K562 (cell line): ENCODE data around the gene NASP. TPM values are rescaled to one million over a fixed set of nuclear protein-coding genes. Genes with fewer than 3 reads are reported as not detected.

ENCODE experiments used
- ATAC-seq: fragments of 200-7000 bp; cut with Tn5 transposase; 3 replicates; pipeline ENCODE4 v1.9.1; 2020; ENCODE audit warnings: moderate library complexity
- BruUV-seq: library from RNA; stranded (reverse); fragments of 400-500 nt; replicated peaks from 2 replicates; lab custom pipeline; 2021; lab: Mats Ljungman, UMichigan
- CTCF ChIA-PET: fragments of 300-600 bp; formaldehyde crosslinking; extraction: SDS; loops from one replicate; lab custom pipeline; 2021; ENCODE audit warnings: low intra/inter-chr PET ratio; lab: Yijun Ruan, JAX
- POLR2A ChIA-PET: fragments of 300-600, 350-650 bp; sonication (Branson Sonifier 250); formaldehyde crosslinking; extraction: SDS; loops from one replicate; lab custom pipeline; 2021; ENCODE audit warnings: antibody characterized with exemption, inconsistent platforms; lab: Yijun Ruan, JAX
- DNase-seq, 4 experiments: peaks; one replicate each; pipeline versions ENCODE4 v3.0.0 to v3.0.0-alpha.2; 2011 to 2018; ENCODE audit warnings: low spot score in 3 of 4, mixed read lengths in 3 of 4; ENCODE audit errors: extremely low read depth in 1 of 4
- FAIRE-seq: peaks from 2 replicates; lab custom pipeline; 2011; peaks lifted over from hg19 to GRCh38; lab: Jason Lieb, UNC
- H2AFZ ChIP-seq: 2 replicates; pipeline ENCODE4 v1.6.0; 2011; ENCODE audit warnings: low read depth, low read length, control low read depth, inconsistent platforms
- H3K27ac ChIP-seq: fragments of 200-600 bp; 3 replicates; pipeline ENCODE4 v1.8.0; 2011; ENCODE audit warnings: low read depth, mild to moderate bottlenecking, control low read depth, inconsistent platforms, low read length, moderate library complexity, mixed read lengths; ENCODE audit errors: extremely low read depth
- H3K27me3 ChIP-seq, 2 experiments: fragments of 300-600 bp in 1 of 2; 2 replicates in 1 of 2; 3 replicates in 1 of 2; pipeline versions ENCODE4 v1.6.0 to v1.8.0; 2011; ENCODE audit warnings: inconsistent platforms in 2 of 2, low read length in 2 of 2, mild to moderate bottlenecking in 1 of 2, mixed read lengths in 1 of 2, moderate library complexity in 1 of 2; ENCODE audit not compliant: control insufficient read depth in 2 of 2, insufficient read depth in 2 of 2
- H3K36me3 ChIP-seq: fragments of 300-600 bp; 3 replicates; pipeline ENCODE4 v1.8.0; 2011; ENCODE audit warnings: mild to moderate bottlenecking, low read length, inconsistent platforms; ENCODE audit not compliant: control insufficient read depth, insufficient read depth
- H3K4me1 ChIP-seq, 2 experiments: fragments of 200-600 bp in 1 of 2; replicated peaks in 1 of 2; 2 replicates in 1 of 2; 3 replicates in 1 of 2; pipeline versions ENCODE4 v1.5.1 to v1.8.0; 2011; ENCODE audit warnings: inconsistent platforms in 2 of 2, low read length in 2 of 2, mild to moderate bottlenecking in 1 of 2, mixed read lengths in 1 of 2, moderate library complexity in 1 of 2; ENCODE audit not compliant: control insufficient read depth in 2 of 2, insufficient read depth in 2 of 2
- H3K4me2 ChIP-seq: 2 replicates; pipeline ENCODE4 v1.6.1; 2011; ENCODE audit warnings: low read length, control low read depth, inconsistent platforms, mixed read lengths; ENCODE audit not compliant: insufficient read depth
- H3K4me3 ChIP-seq: fragments of 200-600 bp; sonication (generic), shearing (Covaris generic); 2 replicates; pipeline ENCODE4 v1.5.1; 2016; ENCODE audit warnings: control low read depth, inconsistent platforms
- H3K79me2 ChIP-seq: fragments of 200-600 bp; 3 replicates; pipeline ENCODE4 v1.8.0; 2011; ENCODE audit warnings: low read length, inconsistent platforms; ENCODE audit not compliant: control insufficient read depth, insufficient read depth
- H3K9ac ChIP-seq, 2 experiments: 2 replicates each; pipeline versions ENCODE4 v1.6.0 to v1.6.1; 2011; ENCODE audit warnings: low read depth in 2 of 2, low read length in 2 of 2, control low read depth in 1 of 2, inconsistent platforms in 1 of 2, mild to moderate bottlenecking in 1 of 2, mixed read lengths in 1 of 2; ENCODE audit not compliant: insufficient read depth in 1 of 2
- H3K9me1 ChIP-seq: one replicate; pipeline ENCODE4 v1.6.0; 2011; ENCODE audit warnings: inconsistent platforms, mild to moderate bottlenecking, low read length, moderate library complexity; ENCODE audit not compliant: control insufficient read depth, insufficient read depth
- H3K9me3 ChIP-seq: replicated peaks from 2 replicates; pipeline ENCODE4 v1.5.1; 2011; ENCODE audit warnings: low read depth, low read length, inconsistent platforms; ENCODE audit not compliant: control insufficient read depth, insufficient read depth
- H4K20me1 ChIP-seq: replicated peaks from 2 replicates; pipeline ENCODE4 v1.6.1; 2011; ENCODE audit warnings: low read length, inconsistent platforms, mixed read lengths; ENCODE audit not compliant: control insufficient read depth, insufficient read depth
- CBX3 ChIP-seq, 2 experiments: IDR thresholded peaks; 1 replicate in 1 of 2; 2 replicates in 1 of 2; pipeline ENCODE4 v1.6.1; 2012; ENCODE audit warnings: inconsistent platforms in 2 of 2, low read length in 2 of 2, borderline replicate concordance in 1 of 2, control low read depth in 1 of 2
- CHD1 ChIP-seq: fragments of 200-600 bp; sonication (generic); IDR thresholded peaks from one replicate; pipeline ENCODE4 v1.6.1; 2012; ENCODE audit warnings: mild to moderate bottlenecking, moderate library complexity, low read length, inconsistent platforms
- ETV1 ChIP-seq: fragments of 450-650 bp; conservative IDR thresholded peaks from 2 replicates; pipeline ENCODE4 v1.6.1; 2016; ENCODE audit warnings: missing genetic modification characterization, control low read depth, low read depth, missing compliant biosample characterization
- GTF2E2 ChIP-seq: fragments of 200-800 bp; sonication (Bioruptor generic); IDR thresholded peaks from 2 replicates; pipeline ENCODE4 v1.6.1; 2016; ENCODE audit warnings: missing genetic modification characterization, missing compliant biosample characterization
- HBP1 ChIP-seq: fragments of 450-650 bp; formaldehyde crosslinking; IDR thresholded peaks from 2 replicates; pipeline ENCODE4 v1.4.0; 2022; ENCODE audit warnings: missing genetic modification characterization
- HOXB6 ChIP-seq: fragments of 250-450 bp; sonication (Bioruptor Pico); IDR thresholded peaks from 2 replicates; pipeline ENCODE4 v1.5.1; 2022; ENCODE audit warnings: mild to moderate bottlenecking, borderline replicate concordance
- IRF2 ChIP-seq: sonication (generic); formaldehyde crosslinking; IDR thresholded peaks from 2 replicates; pipeline ENCODE4 v1.8.1; 2022; ENCODE audit warnings: mild to moderate bottlenecking, missing genetic modification reagents
- JUN ChIP-seq, 2 experiments: sonication (generic) in 1 of 2; formaldehyde crosslinking in 1 of 2; IDR thresholded peaks; 2 replicates each; pipeline versions ENCODE4 v1.6.1 to v1.8.0; 2012 to 2022; ENCODE audit warnings: borderline replicate concordance in 2 of 2, mild to moderate bottlenecking in 2 of 2, improper control_type of control experiment in 1 of 2, low read depth in 1 of 2, low read length in 1 of 2, missing genetic modification reagents in 1 of 2
- JUND ChIP-seq, 2 experiments: IDR thresholded peaks; 2 replicates in 1 of 2; 3 replicates in 1 of 2; pipeline ENCODE4 v1.6.1; 2011; ENCODE audit warnings: borderline replicate concordance in 2 of 2, low read depth in 2 of 2, low read length in 2 of 2, improper control_type of control experiment in 1 of 2, missing biosample characterization in 1 of 2, missing genetic modification characterization in 1 of 2, missing genetic modification reagents in 1 of 2
- MEF2D ChIP-seq: conservative IDR thresholded peaks from 2 replicates; pipeline ENCODE4 v1.6.1; 2016; ENCODE audit warnings: low read depth, missing genetic modification characterization, missing compliant biosample characterization
- MXI1 ChIP-seq: IDR thresholded peaks from 2 replicates; pipeline ENCODE4 v1.6.1; 2011; ENCODE audit warnings: low read depth, mild to moderate bottlenecking, improper control_type of control experiment, low read length
- RNF2 ChIP-seq: sonication (generic); IDR thresholded peaks from 2 replicates; pipeline ENCODE4 v1.6.1; 2016
- SMAD3 ChIP-seq: fragments of 450-650 bp; formaldehyde crosslinking; conservative IDR thresholded peaks from 2 replicates; pipeline ENCODE4 v1.4.0; 2020; ENCODE audit warnings: mild to moderate bottlenecking
- THAP7 ChIP-seq: fragments of 250-450 bp; sonication (Bioruptor Pico); IDR thresholded peaks from 2 replicates; pipeline ENCODE4 v1.5.0; 2021
- U2AF2 ChIP-seq: fragments of 200-400 bp; formaldehyde crosslinking; optimal IDR thresholded peaks from 2 replicates; pipeline ENCODE3; 2017; ENCODE audit warnings: low read depth, mild to moderate bottlenecking, low read length
- ZNF778 ChIP-seq: fragments of 450-650 bp; formaldehyde crosslinking; IDR thresholded peaks from 2 replicates; pipeline ENCODE4 v1.4.0; 2020; ENCODE audit warnings: mild to moderate bottlenecking, moderate library complexity
- ZNF785 ChIP-seq: fragments of 250-450 bp; sonication (Bioruptor Pico); IDR thresholded peaks from 2 replicates; pipeline ENCODE4 v1.4.0; 2020; ENCODE audit warnings: mild to moderate bottlenecking
- WGBS: fragments of 100-300 bp; shearing (Covaris generic); methylation state at CpG from one replicate; pipeline ENCODE4 v1.1.6; 2016; ENCODE audit warnings: low coverage, mixed read lengths; ENCODE audit not compliant: insufficient coverage; ENCODE audit errors: missing lambda C conversion rate; 5-methylcytosine and 5-hydroxymethylcytosine counted together
- in situ Hi-C: fragments of 300-500 bp; cut with MboI; formaldehyde crosslinking; loops from 4 replicates; pipeline ENCODE4 v1.15.0; 2018; ENCODE audit warnings: inconsistent platforms, mixed read lengths
- intact Hi-C: fragments of 100-400 bp; cut with micrococcal nuclease; formaldehyde crosslinking; loops from 2 replicates; pipeline ENCODE4 v1.14.2; 2022
- polyA plus RNA-seq, 8 experiments: library from polyadenylated mRNA; depleted of rRNA in 4 of 8; stranded (reverse) in 5 of 8; unstranded in 3 of 8; fragments of >200 nt; fragmentation: Nextera tagmentation in 2 of 8; fragmentation: Illumina TruSeq in 1 of 8; extraction: Ambion mirVana in 2 of 8; extraction: Trizol in 1 of 8; gene quantifications; 2 replicates each; pipeline versions ENCODE4 v1.2.1 to v1.2.3, GENCODE V29; 2011 to 2014; ENCODE audit warnings: inconsistent platforms in 1 of 8, missing spikeins in 1 of 8
- total RNA-seq, 7 experiments: library from RNA; depleted of rRNA in 6 of 7; stranded (reverse); fragments of >200 nt in 6 of 7; fragmentation: Illumina TruSeq in 2 of 7; extraction: Trizol in 2 of 7; gene quantifications; 2 replicates each; pipeline versions ENCODE4 v1.2.1 to v1.2.3, GENCODE V29; 2011 to 2021; ENCODE audit warnings: low replicate concordance in 1 of 7

NASP gene
- total and polyA plus RNA-seq, 9 of the 15 experiments (the other 6 are each of a cell fraction or from before 2014, with no cell fraction given) = 199 to 578 (median 419) TPM

GRCh38 chr1:45543581-45544417, 40.0 kb upstream of the NASP start:
- peak overlapping the region; percentile 86 for H2AFZ ChIP-seq
- CTCF ChIA-PET = interaction anchor here (0.6 kb wide), 1 partner anchor 38 kb away, joined by 3 read pairs; no protein-coding TSS in a partner anchor
- DNase-seq (peak in 1 of 4 experiments; percentile 31), FAIRE-seq (peak; percentile 64), ATAC-seq (peak; percentile 41)
- peak overlapping the region in 1 of 2 experiments; percentile 61; a peak in 1 of 4 replicates for H3K9ac ChIP-seq
- no peaks in the 10 kb centered on the region for H3K79me2 ChIP-seq
- H3K9me3 ChIP-seq = no peaks in the 10 kb centered on the region
- peaks cover 8 to 16% of the 10 kb centered on the region in 2 experiments for H3K4me1 ChIP-seq
- H3K4me2 ChIP-seq = peak overlapping the region; percentile 11
- intact Hi-C loops = no loop called here
- H3K9me1 ChIP-seq = no peaks in the 10 kb centered on the region
- no peak overlapping the region for H3K27ac ChIP-seq
- POLR2A ChIA-PET = interaction anchor here (0.6 to 6.3 kb wide), 9 partner anchors 10 to 503 kb away, joined by 3 to 87 read pairs (median 5); partner anchors contain the start of genes NASP and PRDX1
- H3K27me3 ChIP-seq = no peaks in the 10 kb centered on the region
- 29% methylated on average over 8 of the region's 8 CpGs for WGBS
- in situ Hi-C loops = no loop called here
- no peaks in the 10 kb centered on the region for H3K36me3 ChIP-seq
- no peak overlapping the region for H3K4me3 ChIP-seq
- H4K20me1 ChIP-seq = no peaks in the 10 kb centered on the region
- BruUV-seq = no TSS peak
- TF ChIP-seq JUND (IDR thresholded peaks at IDR 0.05; ENCODE audit: borderline replicate concordance, low read depth, low read length) (no peak), JUND (tag; IDR thresholded peaks at IDR 0.05; ENCODE audit: borderline replicate concordance, low read depth, low read length) (no peak; the same call in 2 of the 3 replicates), SMAD3 (CRISPR knock-in tag) (no peak), ZNF778 (no peak), JUN (IDR thresholded peaks at IDR 0.05; ENCODE audit: borderline replicate concordance, low read depth, low read length) (no peak), JUN (CRISPR knock-in tag; IDR thresholded peaks at IDR 0.05; ENCODE audit: borderline replicate concordance) (no peak), HBP1 (0 out of 2 replicates have a peak, but pooled peaks have one; percentile 40), U2AF2 (no peak), GTF2E2 (no peak), THAP7 (CRISPR knock-in tag) (0 out of 2 replicates have a peak, but pooled peaks have one; percentile 45), CBX3 (IDR thresholded peaks at IDR 0.05; ENCODE audit: borderline replicate concordance in 1 of 2, low read length in 2 of 2) (no peak), IRF2 (no peak), MEF2D (tag) (no peak), ZNF785 (CRISPR knock-in tag) (no peak), ETV1 (tag) (peak; percentile 41; the same call in 1 of the 2 replicates), RNF2 (peak; percentile 18; the same call in 1 of the 2 replicates), MXI1 (no peak), HOXB6 (CRISPR knock-in tag) (no peak), CHD1 (no peak)
